ENCODE measurements around the gene ZNF677. TPM values are rescaled to one million over a fixed set of nuclear protein-coding genes. Genes with fewer than 3 reads are reported as not detected.
A peak's percentile ranks its signal among the peaks of the same experiment; 100 is the strongest.
"Not testable (repeated sequence)": the region's sequence is repeated elsewhere in the genome, so short reads cannot be mapped to it uniquely, and the experiment has no call there.

The ZNF677 gene
- total RNA-seq, 1 donor from 2014 or later: 17.2 TPM

- no peak for DNase-seq (ENCODE audit: low read depth, low spot score)
These were observed 61.0 kb downstream of the ZNF677 start for GRCh38 chr19:53193535-53194222.

GRCh38 chr19:53192771-53193534 is 61.7 kb downstream of the ZNF677 start, which contains the start of gene ZNF665:
Gene ZNF665, minus strand, starts transcription at chr19:53193358. Its CDS starts 10,460 bp downstream, at chr19:53182898.
- DNase-seq (ENCODE audit: low read depth, low spot score): peak; percentile 47

GRCh38 chr19:53190253-53190652 is 64.4 kb downstream of the ZNF677 start:
- no peak for DNase-seq (ENCODE audit: low read depth, low spot score)

- not testable (repeated sequence) for DNase-seq (ENCODE audit: low read depth, low spot score)
These were observed 64.9 kb downstream of the ZNF677 start for GRCh38 chr19:53189691-53190198.

Other genes starting within 250 kb of the ZNF677 start
- not detected in 2 replicates for gene ERVV-1, start 241.0 kb downstream of the ZNF677 start, total RNA-seq
- not detected in 2 replicates for gene ERVV-2, start 210.1 kb downstream of the ZNF677 start, total RNA-seq
- gene ZNF160, start 151.5 kb downstream of the ZNF677 start, total RNA-seq: 15.1 and 21.7 TPM in 2 replicates
- gene ZNF415, start 122.0 kb downstream of the ZNF677 start, total RNA-seq: 0.86 and 4.9 TPM in 2 replicates
- gene ZNF347, start 95.8 kb downstream of the ZNF677 start, total RNA-seq: 4.8 and 9.4 TPM in 2 replicates
- 2.4 and 3.3 TPM in 2 replicates for gene ZNF665, start 61.5 kb downstream of the ZNF677 start, total RNA-seq
- not detected in 2 replicates for gene VN1R2, start 3.4 kb upstream of the ZNF677 start, total RNA-seq
- not detected in 2 replicates for gene VN1R4, start 12.8 kb upstream of the ZNF677 start, total RNA-seq
- gene ZNF845, start 78.9 kb upstream of the ZNF677 start, total RNA-seq: 7.1 and 13.2 TPM in 2 replicates
- gene ZNF525, start 110.8 kb upstream of the ZNF677 start, total RNA-seq: 6.0 and 8.1 TPM in 2 replicates
- 10.1 and 15.1 TPM in 2 replicates for gene ZNF765, start 140.3 kb upstream of the ZNF677 start, total RNA-seq
- gene ZNF761, start 177.1 kb upstream of the ZNF677 start, total RNA-seq: 8.2 and 10.6 TPM in 2 replicates
- 3.0 and 7.4 TPM in 2 replicates for gene ZNF813, start 212.9 kb upstream of the ZNF677 start, total RNA-seq